HG03060 (cell line): Measurements from ENCODE around the gene RNF135.
"Not testable (repeated sequence)": the region's sequence is repeated elsewhere in the genome, so short reads cannot be mapped to it uniquely, and the experiment has no call there.

Experiments used
- ATAC-seq: cut with Tn5 transposase; IDR thresholded peaks from one replicate; pipeline ENCODE4 v1.9.1; 2021; ENCODE audit warnings: low read depth, moderate number of reproducible peaks; ENCODE audit not compliant: unreplicated experiment

RNF135 gene

GRCh38 chr17:30952638-30953393 is 18.0 kb upstream of the RNF135 start:
- no peak for ATAC-seq

GRCh38 chr17:30954046-30954830 is 16.6 kb upstream of the RNF135 start:
- no peak for ATAC-seq

DNA sequence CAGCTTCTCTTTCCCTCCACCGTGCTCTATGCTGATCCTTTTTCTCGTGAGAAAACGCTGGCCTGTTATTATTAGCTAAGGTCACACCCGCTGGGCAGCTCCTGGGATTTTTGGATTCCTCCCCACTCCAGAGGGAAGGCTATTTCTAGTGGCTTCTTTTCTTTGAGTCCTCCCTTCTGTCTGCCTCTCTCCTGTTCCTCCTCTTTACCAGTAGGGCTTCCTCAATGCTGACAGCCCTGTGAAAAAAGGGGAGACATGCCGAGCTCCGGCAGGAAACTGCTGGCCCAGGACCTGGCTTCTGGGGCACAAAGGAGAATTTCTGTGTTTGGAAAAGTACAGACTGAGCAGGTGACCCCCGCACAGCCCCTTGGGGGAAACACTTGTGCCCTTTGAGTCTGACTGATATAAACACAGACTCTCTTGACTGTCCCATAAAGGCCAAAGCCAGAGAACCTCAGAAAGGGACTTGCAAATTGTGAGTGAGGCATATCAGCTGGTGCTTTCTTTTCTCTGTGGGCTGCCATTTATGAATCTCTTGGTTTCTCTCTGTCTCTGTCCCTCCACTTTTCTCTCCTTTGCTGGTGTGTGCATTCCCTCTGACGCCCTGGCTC is 14.0 kb upstream of the RNF135 start:
- no peak for ATAC-seq

DNA sequence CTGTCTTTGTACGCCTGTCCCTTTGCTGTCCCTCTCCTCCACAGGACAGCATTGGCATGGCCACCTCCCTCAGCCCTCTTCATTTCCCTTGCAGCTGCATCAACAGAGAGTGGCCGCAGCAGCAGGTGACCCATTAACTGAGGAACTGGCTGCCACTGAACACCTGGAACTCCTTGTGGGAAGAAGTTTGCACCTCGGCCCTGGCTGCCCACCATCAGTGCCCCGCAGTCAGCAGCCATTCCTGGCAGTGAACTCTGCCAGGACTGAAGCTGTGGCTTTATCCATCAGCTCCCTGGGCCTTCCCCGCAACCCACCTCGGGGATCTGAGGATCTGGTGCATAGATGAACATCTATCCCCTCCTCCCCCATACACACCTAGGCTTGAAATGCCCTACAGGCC is 13.1 kb upstream of the RNF135 start:
- ATAC-seq, result no peak

DNA sequence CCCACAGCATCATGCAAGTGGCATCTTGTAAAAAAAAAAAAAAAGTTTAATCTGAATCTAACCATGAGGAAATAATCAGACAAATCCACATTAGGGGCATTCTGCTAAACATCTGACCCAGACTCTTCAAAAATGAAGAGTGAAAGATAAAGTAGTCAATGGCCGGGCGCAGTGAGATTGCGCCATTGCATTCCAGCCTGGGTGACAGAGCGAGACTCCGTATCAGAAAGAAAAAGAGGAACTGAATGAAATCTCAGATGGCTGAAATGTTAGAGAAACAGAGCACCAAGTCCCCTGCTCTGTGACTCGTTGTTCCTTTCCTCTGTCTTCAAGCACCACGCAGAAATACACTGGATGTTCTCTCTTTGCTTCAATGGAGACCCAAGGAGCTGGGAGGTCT is 12.7 kb upstream of the RNF135 start:
- ATAC-seq, result no peak

DNA sequence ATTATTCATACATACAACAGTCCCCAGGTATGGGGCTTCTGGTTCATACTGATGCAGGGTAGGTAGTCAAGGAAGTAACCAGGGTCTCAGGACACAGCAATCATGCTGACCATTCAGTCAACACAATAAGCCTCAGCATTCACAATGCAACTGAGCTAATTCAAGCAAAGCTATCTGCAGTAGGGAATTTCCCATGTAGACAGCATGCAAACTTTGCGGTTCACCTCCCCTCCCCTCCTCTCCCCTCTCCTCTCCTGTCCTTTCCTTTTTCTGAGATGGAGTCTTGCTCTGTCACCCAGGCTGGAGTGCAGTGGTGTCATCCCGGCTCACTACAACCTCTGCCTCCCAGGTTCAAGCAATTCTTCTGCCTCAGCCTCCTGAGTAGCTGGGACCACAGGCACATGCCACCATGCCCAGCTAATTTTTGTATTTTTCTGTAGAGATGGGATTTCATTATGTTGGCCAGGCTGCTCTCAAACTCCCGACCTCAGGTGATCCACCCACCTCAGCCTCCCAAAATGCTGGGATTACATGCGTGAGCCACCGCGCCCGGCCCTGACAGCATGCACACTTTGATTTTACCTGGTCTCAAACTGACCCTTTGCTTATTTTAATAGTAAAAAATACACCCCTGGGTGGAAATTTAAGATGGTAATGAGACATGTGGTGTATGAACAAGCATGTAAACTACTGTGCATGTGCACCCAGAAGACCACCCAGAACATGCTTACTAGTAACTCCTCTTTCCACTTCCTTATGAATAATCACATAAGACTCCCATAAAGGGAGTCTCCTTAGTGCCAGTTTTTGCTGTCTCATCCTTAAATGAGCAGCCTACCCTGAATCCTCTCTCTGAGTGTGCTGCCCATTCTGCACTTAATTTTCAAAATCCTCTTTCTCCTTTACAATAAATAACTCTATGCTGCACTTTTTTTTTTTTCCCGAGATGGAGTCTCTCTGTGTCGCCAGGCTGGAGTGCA is 9.3 kb upstream of the RNF135 start:
- ATAC-seq, result no peak

DNA sequence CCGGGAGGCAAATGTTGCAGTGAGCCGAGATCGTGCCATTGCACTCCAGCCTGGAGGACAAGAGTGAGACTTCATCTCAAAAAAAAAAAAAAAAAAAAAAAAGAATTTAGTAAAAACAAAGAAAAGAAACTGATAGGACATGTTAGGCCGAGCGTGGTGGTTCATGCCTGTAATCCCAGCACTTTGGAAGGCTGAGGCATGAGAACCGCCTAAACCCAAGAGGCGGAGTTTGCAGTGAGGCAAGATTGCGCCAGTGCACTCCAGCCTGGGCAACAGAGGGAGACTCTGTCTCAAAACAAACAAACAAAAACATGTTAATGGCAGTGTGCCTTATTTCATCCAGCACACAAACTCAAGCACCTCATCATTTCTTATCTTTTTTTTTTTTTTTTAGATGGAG is 6.5 kb upstream of the RNF135 start:
- not testable (repeated sequence) for ATAC-seq

GRCh38 chr17:30964876-30965275 is 6.0 kb upstream of the RNF135 start:
- ATAC-seq, result no peak

DNA sequence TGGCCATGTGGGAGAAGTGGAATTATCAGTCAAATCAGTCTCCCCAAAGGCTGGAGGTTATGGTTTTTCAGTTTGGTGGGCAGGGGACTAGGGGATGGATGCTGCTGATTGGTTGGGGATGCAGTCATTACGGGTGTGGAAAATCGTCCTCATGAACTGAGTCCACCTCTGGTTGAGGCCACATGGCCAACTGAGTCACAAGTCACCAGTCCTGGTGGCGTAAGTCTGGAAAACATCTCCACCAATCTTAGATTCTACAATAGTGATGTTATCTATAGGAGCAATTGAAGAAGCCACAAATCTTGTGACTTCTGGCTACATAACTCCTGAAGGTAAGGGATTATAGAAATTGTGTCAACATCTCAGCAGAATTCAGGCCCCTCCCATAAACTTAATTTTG is 5.2 kb upstream of the RNF135 start:
- no peak for ATAC-seq

- ATAC-seq, result not testable (repeated sequence)
Measured at GRCh38 chr17:30967911-30968310, 2.9 kb upstream of the RNF135 start.

DNA sequence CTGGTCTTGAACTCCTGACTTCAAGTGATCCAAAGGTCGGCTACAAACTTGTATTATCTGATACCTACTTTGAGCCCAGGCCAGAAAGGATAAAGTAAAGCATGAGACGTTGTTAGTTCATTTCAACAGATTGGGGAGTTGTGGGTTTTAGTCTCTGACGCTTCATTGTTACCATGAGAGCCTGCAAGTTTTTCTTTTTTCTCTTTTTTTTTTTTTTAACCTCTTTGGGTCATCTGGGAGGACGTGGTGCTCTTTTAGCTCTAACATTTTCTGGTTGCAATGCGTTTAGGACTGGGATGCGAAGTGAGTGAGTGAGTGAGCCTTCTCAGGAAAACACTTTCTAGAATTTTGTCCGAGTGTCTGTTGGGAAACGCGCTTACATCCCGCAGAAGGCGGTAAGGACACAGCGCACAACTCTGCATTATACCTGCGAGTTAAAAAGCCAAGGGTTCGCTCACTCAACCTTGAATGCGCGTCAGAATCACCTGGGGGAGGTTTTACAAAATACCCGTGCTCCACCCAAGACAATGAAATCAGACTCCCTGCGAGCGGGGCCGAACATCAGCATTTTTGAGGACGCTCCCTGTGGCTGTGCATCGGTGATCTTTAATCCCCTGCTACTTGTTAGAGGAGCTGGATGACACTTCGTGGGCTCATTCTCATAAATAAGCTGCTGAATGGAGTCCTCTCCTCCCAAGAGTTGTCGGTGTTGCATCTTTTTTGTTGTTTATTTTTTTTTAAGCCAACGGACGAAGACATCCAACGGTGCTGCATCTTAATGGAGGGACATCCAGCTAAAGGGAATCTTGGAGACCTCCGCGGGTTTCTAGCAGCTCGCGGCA is 629 bp upstream of the RNF135 start:
- ATAC-seq, result no peak

DNA sequence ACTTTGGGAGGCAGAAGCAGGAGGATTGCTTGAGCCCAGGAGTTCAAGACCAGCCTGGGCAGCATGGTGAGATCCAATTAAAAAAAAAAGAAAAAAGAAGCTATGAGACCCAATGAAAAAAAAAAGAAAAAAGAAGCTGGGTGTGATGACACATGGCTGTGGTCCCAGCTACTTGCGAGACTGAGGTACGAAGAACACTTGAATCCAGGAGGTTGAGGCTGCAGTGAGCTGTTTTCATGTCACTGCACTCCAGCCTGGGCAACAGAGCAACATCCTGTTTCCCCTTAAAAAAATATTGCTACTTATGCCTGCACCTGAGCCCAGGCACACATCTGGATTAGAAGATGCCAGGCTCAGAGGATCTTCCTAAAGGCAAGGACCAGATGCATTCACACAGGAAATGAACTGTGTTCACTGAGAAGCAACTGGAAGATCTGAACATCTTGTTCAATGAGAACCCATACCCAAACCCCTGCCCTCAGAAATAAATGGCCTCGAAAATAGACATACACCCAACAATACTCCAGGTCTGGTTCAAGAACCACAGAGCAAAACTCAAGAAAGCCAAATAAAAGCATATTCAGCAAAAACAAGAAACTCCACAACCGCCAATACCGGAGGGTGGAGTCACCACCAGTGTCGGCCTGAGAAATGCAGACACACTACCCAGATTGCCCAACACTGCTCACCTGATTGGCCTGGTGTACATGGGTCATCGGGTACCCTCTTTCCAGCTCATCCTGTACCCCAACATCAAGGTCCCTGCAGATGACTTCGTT is 4.4 kb downstream of the RNF135 start:
- no peak for ATAC-seq

DNA sequence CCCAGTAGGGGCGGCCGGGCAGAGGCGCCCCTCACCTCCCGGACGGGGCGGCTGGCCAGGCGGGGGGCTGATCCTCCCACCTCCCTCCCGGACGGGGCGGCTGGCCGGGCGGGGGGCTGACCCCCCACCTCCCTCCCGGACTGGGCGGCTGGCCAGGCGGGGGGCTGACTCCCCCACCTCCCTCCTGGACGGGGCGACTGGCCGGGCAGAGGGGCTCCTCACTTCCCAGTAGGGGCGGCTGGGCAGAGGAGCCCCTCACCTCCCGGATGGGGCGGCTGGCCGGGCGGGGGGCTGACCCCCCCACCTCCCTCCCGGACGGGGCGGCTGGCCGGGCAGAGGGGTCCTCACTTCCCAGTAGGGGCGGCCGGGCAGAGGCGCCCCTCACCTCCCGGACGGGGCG is 9.1 kb downstream of the RNF135 start:
- ATAC-seq, result not testable (repeated sequence)

DNA sequence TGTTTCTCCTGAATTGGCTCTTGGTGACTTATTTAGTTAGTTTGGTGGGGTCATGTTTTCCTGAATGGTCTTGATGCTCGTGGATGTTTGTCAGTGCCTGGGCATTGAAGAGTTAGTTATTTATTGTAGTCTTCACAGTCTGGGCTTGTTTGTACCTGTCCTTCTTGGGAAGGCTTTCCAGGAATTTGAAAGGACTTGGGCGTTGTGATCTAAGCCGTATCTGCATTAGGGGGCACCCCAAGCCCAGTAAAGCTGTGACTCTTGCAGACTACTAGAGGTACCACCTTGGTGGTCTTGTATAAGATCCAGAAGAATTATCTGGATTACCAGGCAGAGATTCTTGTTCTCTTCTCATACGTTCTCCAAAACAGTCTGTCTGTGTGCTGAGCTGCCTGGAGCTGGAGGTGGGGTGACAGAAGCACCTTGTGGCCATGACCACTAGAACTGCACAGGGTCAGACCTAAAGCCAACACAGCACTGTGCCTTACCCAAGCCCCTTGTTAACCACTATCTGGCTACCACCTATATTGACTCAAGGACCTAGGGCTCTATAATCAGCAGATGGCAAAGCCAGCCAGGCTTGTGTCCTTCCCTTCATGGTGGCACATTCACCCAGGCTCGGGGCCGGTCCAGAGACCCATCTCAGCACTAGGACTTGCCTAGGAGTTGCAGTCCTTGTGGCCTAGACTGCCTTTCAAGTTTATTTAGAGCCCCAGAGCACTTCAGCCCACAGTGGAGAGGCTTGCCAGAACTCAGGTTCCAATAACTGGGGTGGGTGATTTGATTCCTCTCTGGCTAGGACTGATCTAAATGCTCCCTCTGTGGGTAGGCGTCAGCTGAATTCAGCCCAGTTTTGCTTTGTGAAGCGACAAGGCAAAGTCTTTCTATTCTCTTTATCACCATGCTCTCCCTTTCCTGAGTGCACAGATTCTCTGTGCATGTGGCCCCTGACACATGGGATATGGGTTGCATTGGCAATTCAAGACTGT is 11.0 kb downstream of the RNF135 start:
- ATAC-seq, result no peak

- no peak for ATAC-seq
Measured at GRCh38 chr17:30982855-30983254, 12.0 kb downstream of the RNF135 start.

GRCh38 chr17:30990458-30990857 is 19.6 kb downstream of the RNF135 start:
- ATAC-seq, result no peak

GRCh38 chr17:30992551-30992950 is 21.7 kb downstream of the RNF135 start:
- ATAC-seq, result no peak

GRCh38 chr17:30995347-30995746 is 24.5 kb downstream of the RNF135 start:
- no peak for ATAC-seq
